Measurements from ENCODE around the gene CDCA3. TPM values are rescaled to one million over a fixed set of nuclear protein-coding genes. Genes with fewer than 3 reads are reported as not detected.
A peak's percentile ranks its signal among the peaks of the same experiment; 100 is the strongest.
"Not testable (repeated sequence)": the region's sequence is repeated elsewhere in the genome, so short reads cannot be mapped to it uniquely, and the experiment has no call there.

The CDCA3 gene
- total and polyA plus RNA-seq, 7 experiments from 2014 or later: 0.64 to 55.6 (median 1.4) TPM; not detected in 1

- H3K36me3 ChIP-seq (ENCODE audit: control insufficient read depth in 2 of 3, insufficient read depth in 3 of 3, low read length in 3 of 3): peaks cover 3 to 33% (median 6%) of the 10 kb centered on the region in 3 experiments
- peaks cover 39 to 42% of the 10 kb centered on the region in 2 donors for H3K4me1 ChIP-seq (ENCODE audit: control insufficient read depth in 2 of 2, insufficient read depth in 2 of 2, low read length in 2 of 2)
- not testable (repeated sequence) for DNase-seq; H3K4me3 ChIP-seq (ENCODE audit: low read length); ATAC-seq; H3K9me3 Mint-ChIP-seq; H3K27me3 ChIP-seq (ENCODE audit: control insufficient read depth in 2 of 2, insufficient read depth in 2 of 2, low read length in 2 of 2); H3K9me3 ChIP-seq (ENCODE audit: control insufficient read depth in 2 of 3, low read length in 3 of 3); H3K27me3 Mint-ChIP-seq
- Mint-ChIP-seq H3K4me1 (peaks cover 36 to 62% (median 53%) of the 10 kb centered on the region in 7 donors), H3K4me3 (peak overlapping the region in 8 of 10 donors; percentile 14 to 95 (median 60)), H3K36me3 (peaks cover 0 to 49% (median 5%) of the 10 kb centered on the region in 5 donors), H3K27ac (peak overlapping the region in 8 of 9 donors; percentile 40 to 94 (median 66))
- H3K27ac ChIP-seq (ENCODE audit: low read depth, low read length): peak overlapping the region; percentile 77
- CTCF ChIA-PET: interaction anchor here (0.5 to 6.9 kb wide), 12 partner anchors 15 to 238 kb away, joined by 3 to 45 read pairs (median 5); partner anchors contain the start of genes C12orf57, C1RL, CDCA3 and RNU7-1
- POLR2A ChIA-PET: interaction anchor here (0.6 to 4.4 kb wide), 5 partner anchors 9 to 75 kb away, joined by 3 to 46 read pairs (median 4); partner anchors contain the start of genes C12orf57, RNU7-1 and USP5
- intact Hi-C loops (cut with micrococcal nuclease): loop anchor here in 1 of 2 donors (5.0 kb wide), 2 partner anchors 378 to 1827 kb away; partner anchors contain the start of genes MRPL51, NCAPD2 and RIMKLB
Measured at GRCh38 chr12:6870304-6870703, 19.2 kb upstream of the CDCA3 start.

- CTCF ChIA-PET: interaction anchor here (0.6 to 6.9 kb wide), 27 partner anchors 9 to 243 kb away, joined by 3 to 45 read pairs (median 4); partner anchors contain the start of genes C12orf57, C1RL, CDCA3 and ENO2
- Histone ChIP-seq H3K4me1 (ENCODE audit: control insufficient read depth in 2 of 2, insufficient read depth in 2 of 2, low read length in 2 of 2) (peaks cover 39 to 42% of the 10 kb centered on the region in 2 donors), H3K36me3 (ENCODE audit: control insufficient read depth in 2 of 3, insufficient read depth in 3 of 3, low read length in 3 of 3) (peaks cover 0 to 43% (median 6%) of the 10 kb centered on the region in 3 experiments), H3K27me3 (ENCODE audit: control insufficient read depth in 2 of 2, insufficient read depth in 2 of 2, low read length in 2 of 2) (no peaks in the 10 kb centered on the region), H3K4me3 (ENCODE audit: low read length) (no peak overlapping the region), H3K9me3 (ENCODE audit: control insufficient read depth in 2 of 3, low read length in 3 of 3) (no peaks in the 10 kb centered on the region), H3K27ac (ENCODE audit: low read depth, low read length) (peak overlapping the region; percentile 82)
- Mint-ChIP-seq H3K9me3 (no peaks in the 10 kb centered on the region), H3K36me3 (peaks cover 0 to 52% (median 9%) of the 10 kb centered on the region in 5 donors), H3K27me3 (no peaks in the 10 kb centered on the region), H3K27ac (peak overlapping the region; percentile 74 to 90 (median 80)), H3K4me3 (peak overlapping the region; percentile 87 to 93 (median 89)), H3K4me1 (peaks cover 36 to 59% (median 48%) of the 10 kb centered on the region in 7 donors)
- intact Hi-C loops (cut with micrococcal nuclease): loop anchor here (1.0 to 5.0 kb wide), 16 partner anchors 45 to 1828 kb away; partner anchors contain the start of genes C1R (in 2 of the 2), C12orf57 (in 1 of the 2), C1RL (in 1 of the 2) and ENO2 (in 1 of the 2)
- POLR2A ChIA-PET: interaction anchor here (0.6 to 6.5 kb wide), 26 partner anchors 8 to 436 kb away, joined by 3 to 90 read pairs (median 4); partner anchors contain the start of genes C12orf57, CDCA3, MLF2 and P3H3
- peak; percentile 16 for ATAC-seq
- DNase-seq: peak; percentile 72 to 89 (median 81)
Measured at GRCh38 chr12:6869049-6870021, 18.2 kb upstream of the CDCA3 start.

GRCh38 chr12:6868211-6869048, 17.3 kb upstream of the CDCA3 start:
- peak in 1 of 9 donors; percentile 11 for DNase-seq
- H3K4me1 Mint-ChIP-seq: peaks cover 34 to 55% (median 44%) of the 10 kb centered on the region in 7 donors
- H3K9me3 ChIP-seq (ENCODE audit: control insufficient read depth in 2 of 3, low read length in 3 of 3): no peaks in the 10 kb centered on the region
- H3K27me3 Mint-ChIP-seq: no peaks in the 10 kb centered on the region
- H3K4me1 ChIP-seq (ENCODE audit: control insufficient read depth in 2 of 2, insufficient read depth in 2 of 2, low read length in 2 of 2): peaks cover 38 to 39% of the 10 kb centered on the region in 2 donors
- no peaks in the 10 kb centered on the region for H3K27me3 ChIP-seq (ENCODE audit: control insufficient read depth in 2 of 2, insufficient read depth in 2 of 2, low read length in 2 of 2)
- CTCF ChIA-PET: interaction anchor here (0.9 to 6.9 kb wide), 16 partner anchors 9 to 244 kb away, joined by 3 to 45 read pairs (median 4); partner anchors contain the start of genes C12orf57, C1RL, CDCA3 and ENO2
- POLR2A ChIA-PET: interaction anchor here (0.6 to 6.5 kb wide), 25 partner anchors 10 to 435 kb away, joined by 3 to 90 read pairs (median 3); partner anchors contain the start of genes C12orf57, CDCA3, ENO2 and MLF2
- H3K4me3 ChIP-seq (ENCODE audit: low read length): peak overlapping the region; percentile 61
- H3K36me3 Mint-ChIP-seq: peaks cover 0 to 53% (median 10%) of the 10 kb centered on the region in 5 donors
- intact Hi-C loops (cut with micrococcal nuclease): loop anchor here (1.0 to 5.0 kb wide), 15 partner anchors 46 to 320 kb away; partner anchors contain the start of genes C1R (in 2 of the 2), C12orf57 (in 1 of the 2), C1RL (in 1 of the 2) and ENO2 (in 1 of the 2)
- ATAC-seq: no peak
- H3K27ac ChIP-seq (ENCODE audit: low read depth, low read length): peak overlapping the region; percentile 82
- no peaks in the 10 kb centered on the region for H3K9me3 Mint-ChIP-seq
- peak overlapping the region; percentile 87 to 93 (median 89) for H3K4me3 Mint-ChIP-seq
- H3K27ac Mint-ChIP-seq: peak overlapping the region; percentile 74 to 90 (median 81)
- peaks cover 2 to 52% (median 6%) of the 10 kb centered on the region in 3 experiments for H3K36me3 ChIP-seq (ENCODE audit: control insufficient read depth in 2 of 3, insufficient read depth in 3 of 3, low read length in 3 of 3)

GRCh38 chr12:6867413-6868210, 16.5 kb upstream of the CDCA3 start, which contains the start of gene TPI1:
Gene TPI1, plus strand, starts transcription at chr12:6867531. Its CDS starts 36 bp downstream, at chr12:6867567.
- Mint-ChIP-seq H3K36me3 (peaks cover 0 to 54% (median 14%) of the 10 kb centered on the region in 5 donors), H3K4me1 (peaks cover 34 to 55% (median 44%) of the 10 kb centered on the region in 7 donors), H3K27ac (peak within 1 kb of the TSS; percentile 76 to 95 (median 87)), H3K4me3 (peak within 1 kb of the TSS; percentile 87 to 93 (median 91)), H3K27me3 (no peaks in the 10 kb centered on the region), H3K9me3 (no peaks in the 10 kb centered on the region)
- Histone ChIP-seq H3K27ac (ENCODE audit: low read depth, low read length) (peak within 1 kb of the TSS; percentile 82), H3K4me1 (ENCODE audit: control insufficient read depth in 2 of 2, insufficient read depth in 2 of 2, low read length in 2 of 2) (peaks cover 38 to 39% of the 10 kb centered on the region in 2 donors), H3K9me3 (ENCODE audit: control insufficient read depth in 2 of 3, low read length in 3 of 3) (no peaks in the 10 kb centered on the region), H3K27me3 (ENCODE audit: control insufficient read depth in 2 of 2, insufficient read depth in 2 of 2, low read length in 2 of 2) (no peaks in the 10 kb centered on the region), H3K4me3 (ENCODE audit: low read length) (peak within 1 kb of the TSS; percentile 61), H3K36me3 (ENCODE audit: control insufficient read depth in 2 of 3, insufficient read depth in 3 of 3, low read length in 3 of 3) (peaks cover 6 to 54% (median 7%) of the 10 kb centered on the region in 3 experiments)
- ChIA-PET CTCF (interaction anchor here (0.5 to 3.8 kb wide), 12 partner anchors 8 to 241 kb away, joined by 3 to 31 read pairs (median 4); partner anchors contain the start of genes C12orf57, CDCA3, RNU7-1 and USP5), POLR2A (interaction anchor here (1.0 to 6.5 kb wide), 20 partner anchors 15 to 241 kb away, joined by 3 to 90 read pairs (median 4); partner anchors contain the start of genes C12orf57, CDCA3, ENO2 and RNU7-1)
- peak; percentile 40 to 87 (median 52) for DNase-seq
- peak; percentile 88 for ATAC-seq
- intact Hi-C loops (cut with micrococcal nuclease): loop anchor here (1.0 to 5.0 kb wide), 7 partner anchors 15 to 225 kb away; partner anchors contain the start of genes USP5 (in 2 of the 2), C1R (in 1 of the 2), EMG1 (in 1 of the 2) and MLF2 (in 1 of the 2)

Measured in naive thymus-derived CD4-positive, alpha-beta T cell (primary cell).